ENCODE data around the gene RNF220.
"Not testable (repeated sequence)": the region's sequence is repeated elsewhere in the genome, so short reads cannot be mapped to it uniquely, and the experiment has no call there.

Gene RNF220

DNA sequence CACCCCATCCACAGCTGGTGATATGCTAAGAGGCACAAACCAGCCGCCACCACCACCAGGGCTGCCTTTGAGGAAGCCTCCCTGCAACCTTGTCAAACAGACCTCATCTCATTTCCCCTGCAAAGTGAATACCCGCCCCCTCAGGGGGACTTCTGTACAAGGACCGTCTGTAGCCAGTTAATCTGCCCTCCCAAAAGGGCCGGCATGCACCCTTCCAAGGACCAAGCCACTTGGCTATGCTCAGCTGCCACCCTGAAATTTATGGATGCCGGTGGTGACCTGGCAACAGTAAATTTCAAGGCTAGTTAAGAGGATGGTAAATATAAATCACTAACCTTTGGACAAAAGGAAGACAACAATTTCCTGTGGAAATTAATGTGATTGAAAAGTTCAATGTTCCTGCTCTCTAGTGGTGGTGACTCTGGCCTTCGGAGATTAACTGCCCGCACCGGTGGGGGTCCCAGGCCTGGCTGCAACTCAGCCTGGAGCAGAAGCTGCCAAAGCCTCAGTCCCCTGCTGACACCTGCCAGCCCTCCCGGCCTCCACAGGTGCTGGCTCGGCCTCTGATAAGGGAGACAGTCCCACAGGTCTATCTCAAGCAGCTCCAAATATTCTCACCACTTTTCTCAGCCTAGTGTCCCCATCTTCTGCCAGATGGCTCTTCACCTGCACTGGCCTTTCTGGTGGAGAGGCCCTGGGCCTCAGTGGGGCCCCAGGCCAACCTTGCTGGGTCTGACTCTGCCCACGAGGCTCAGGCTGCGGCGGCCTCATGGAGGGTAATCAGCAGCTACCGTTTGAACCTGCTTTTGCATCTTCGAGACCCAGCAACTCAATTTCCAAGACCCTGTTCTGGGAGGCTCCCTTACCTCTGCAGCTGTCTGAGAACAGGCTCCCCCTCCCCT is 257.0 kb downstream of the RNF220 start:
- peak; percentile 24 to 85 (median 70) for DNase-seq

- no peak for DNase-seq
Observed at GRCh38 chr1:44662683-44663030, 257.6 kb downstream of the RNF220 start.

GRCh38 chr1:44663417-44663816 is 258.4 kb downstream of the RNF220 start:
- DNase-seq, result no peak

DNA sequence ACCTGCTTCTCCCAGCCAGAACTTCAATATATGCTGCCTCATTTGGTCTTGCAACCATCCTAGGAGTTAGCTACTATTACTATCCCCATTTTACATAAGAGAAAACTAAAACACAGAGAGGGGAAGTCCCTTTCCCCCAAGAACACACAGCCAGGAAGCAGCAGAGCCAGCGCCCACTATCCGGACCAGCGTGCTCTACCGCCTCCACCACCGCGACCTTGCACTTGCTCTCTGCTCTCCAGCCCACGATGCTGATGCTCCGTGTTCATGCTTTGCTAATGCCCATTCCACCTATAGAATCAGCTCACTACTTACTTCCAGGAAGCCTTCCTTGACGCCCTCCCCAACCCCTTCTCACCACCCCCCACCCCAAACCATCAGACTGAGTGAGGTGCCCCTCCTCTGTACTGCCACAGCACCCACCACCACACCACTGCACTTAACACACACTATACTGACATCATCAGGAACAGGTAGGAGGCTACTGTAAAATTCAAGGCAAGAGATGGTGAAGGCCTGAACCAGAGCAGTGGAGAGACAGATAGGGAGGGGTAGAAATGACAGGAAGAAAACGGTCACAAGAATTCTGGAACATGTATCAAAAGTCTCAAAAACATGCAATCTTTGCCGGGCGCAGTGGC is 259.8 kb downstream of the RNF220 start:
- no peak for DNase-seq

DNA sequence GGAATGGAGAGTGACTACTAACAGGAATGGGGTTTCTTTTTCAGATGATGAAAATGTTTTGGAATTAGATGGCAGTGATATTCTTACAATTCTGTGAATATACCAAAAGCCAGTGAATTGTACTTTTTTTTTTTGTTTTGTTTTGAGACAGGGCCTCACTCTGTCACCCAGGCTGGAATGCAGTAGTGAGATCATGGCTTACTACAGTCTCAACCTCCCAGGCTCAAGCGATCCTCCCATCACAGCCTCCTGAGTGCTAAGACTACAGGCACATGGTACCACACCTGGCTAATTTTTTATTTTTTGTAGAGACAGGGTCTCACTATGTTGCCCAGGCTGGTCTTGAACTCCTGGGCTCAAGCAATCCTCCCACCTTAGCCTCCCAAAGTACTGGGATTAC is 261.7 kb downstream of the RNF220 start:
- DNase-seq, result not testable (repeated sequence)

GRCh38 chr1:44670751-44671640 is 265.9 kb downstream of the RNF220 start:
- no peak for DNase-seq

- DNase-seq, result no peak
Observed at GRCh38 chr1:44672254-44672955, 267.4 kb downstream of the RNF220 start.

DNA sequence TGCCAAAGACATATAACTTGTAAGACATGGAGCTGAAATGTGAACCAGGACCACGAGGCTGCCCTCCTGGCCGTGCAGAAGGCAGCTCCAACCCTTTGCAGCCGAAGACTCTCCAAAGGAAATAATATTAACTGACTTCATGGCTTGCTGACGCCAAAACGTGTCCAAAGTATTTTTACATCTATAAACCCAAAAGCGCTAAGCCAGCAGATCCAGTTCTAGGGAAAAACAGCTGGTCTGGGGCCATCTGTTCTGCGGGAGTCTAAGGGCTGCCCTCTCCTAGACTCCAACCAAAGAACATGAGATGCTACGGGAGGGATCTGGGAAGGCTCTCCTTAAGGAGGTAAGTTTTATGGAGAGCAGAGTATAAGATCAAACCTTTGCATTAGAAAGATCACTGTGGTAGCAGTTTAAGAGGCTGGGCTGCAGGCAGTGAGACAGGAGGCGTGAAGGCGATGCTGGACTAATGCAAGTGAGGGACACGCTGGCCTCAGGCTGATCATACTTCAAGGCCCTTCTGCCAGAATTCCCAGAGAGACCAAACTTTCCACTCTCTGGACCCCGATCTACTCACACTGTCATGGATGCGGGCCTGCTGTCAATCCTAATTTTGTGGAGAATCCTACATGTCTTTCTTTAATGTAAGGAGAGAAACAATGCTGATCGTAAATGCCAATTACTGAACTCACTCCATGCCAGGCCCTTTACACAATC is 268.1 kb downstream of the RNF220 start:
- DNase-seq, result no peak

DNA sequence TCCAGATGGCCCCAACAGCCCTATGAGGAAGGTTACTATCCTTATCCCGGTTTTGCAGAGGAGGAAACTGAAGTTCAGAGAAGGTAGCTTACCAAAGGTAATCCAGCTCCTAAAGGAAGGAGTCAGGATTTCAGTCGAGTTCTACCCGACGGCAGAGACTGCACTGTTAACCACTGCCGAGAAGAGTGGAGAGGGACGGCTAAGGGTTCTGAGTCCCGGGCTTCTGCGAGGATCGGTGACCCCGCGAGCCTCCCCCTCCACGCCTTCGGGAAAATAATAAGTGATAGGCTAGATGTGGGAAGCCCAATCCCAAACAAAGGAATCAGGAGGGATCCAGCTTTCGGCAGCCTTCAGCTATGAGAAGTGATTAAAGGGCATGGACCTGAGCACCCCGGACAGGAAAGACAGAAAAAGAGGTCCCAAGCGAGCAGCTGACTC is 268.6 kb downstream of the RNF220 start:
- no peak for DNase-seq

GRCh38 chr1:44674113-44675000 is 269.3 kb downstream of the RNF220 start, which contains the start of the genes ARMH1 and TMEM53:
Gene ARMH1, plus strand, starts transcription at chr1:44674714. Its CDS starts 14,984 bp downstream, at chr1:44689698.
Gene TMEM53, minus strand, starts transcription at chr1:44674481. Its CDS starts 90 bp downstream, at chr1:44674391.
- DNase-seq, result peak; percentile 98 to 99 (median 99)

GRCh38 chr1:44675186-44675585 is 270.1 kb downstream of the RNF220 start:
- no peak for DNase-seq

DNA sequence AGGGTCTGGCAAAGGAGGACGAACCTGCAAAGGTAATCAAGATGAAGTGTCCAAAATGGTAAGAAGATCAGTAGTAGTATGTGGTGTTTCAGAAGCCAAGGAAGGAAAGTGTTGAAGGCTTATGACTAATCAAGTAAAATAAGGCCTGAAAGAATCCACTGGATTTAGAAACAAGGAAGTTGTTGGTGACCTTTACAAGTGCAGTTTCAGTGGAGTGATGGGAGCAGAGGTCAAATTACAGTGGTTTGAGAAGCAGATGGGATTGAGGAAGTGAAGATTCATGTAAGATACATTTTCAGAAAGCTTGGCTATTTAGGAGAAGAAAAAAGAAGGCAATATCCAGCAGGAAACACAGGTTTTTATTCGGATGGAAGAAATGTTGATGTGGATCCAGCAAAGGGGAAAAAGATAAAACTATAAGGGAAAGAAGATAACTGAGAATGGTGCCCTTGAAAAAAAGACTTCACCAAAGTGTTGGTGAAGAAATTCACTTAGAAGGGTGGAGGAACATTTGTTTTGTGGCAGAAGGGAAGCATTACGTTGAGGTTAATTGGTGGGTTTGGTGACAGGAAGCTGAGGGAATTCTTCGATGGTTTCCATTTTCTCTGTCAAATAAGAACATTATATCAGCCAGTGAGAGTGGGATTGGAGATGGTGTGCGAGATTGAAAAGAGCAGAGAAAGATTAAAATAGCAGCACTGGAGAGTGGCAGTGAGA is 271.6 kb downstream of the RNF220 start:
- DNase-seq, result no peak

DNA sequence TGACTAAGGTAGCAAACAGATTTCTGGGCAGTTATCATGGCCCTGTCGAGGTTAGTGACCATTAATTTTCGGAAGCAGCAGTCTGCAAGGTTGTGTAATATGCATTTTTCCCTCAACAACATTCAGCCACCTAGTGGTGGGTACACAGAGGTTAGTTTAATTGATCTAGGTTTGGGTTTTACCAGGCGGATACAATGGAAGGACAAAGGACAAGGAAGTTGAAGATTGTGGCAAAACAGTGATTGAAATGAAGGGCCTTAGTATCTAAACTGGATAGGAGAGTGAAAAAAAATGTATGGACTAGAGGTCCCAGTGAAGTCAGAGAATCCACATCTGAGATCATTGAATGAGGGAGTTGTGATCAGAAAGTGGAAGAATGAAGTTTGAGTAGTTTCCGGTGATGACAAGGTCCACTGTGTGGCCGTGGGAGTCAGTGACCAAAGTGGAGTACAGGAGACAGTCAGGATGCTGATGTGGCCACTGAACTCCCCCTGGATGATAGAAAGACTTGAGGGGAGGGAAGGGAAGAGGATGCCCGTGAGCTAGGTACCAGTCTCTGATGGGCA is 272.2 kb downstream of the RNF220 start:
- DNase-seq, result peak; percentile 7 to 36 (median 10)

DNA sequence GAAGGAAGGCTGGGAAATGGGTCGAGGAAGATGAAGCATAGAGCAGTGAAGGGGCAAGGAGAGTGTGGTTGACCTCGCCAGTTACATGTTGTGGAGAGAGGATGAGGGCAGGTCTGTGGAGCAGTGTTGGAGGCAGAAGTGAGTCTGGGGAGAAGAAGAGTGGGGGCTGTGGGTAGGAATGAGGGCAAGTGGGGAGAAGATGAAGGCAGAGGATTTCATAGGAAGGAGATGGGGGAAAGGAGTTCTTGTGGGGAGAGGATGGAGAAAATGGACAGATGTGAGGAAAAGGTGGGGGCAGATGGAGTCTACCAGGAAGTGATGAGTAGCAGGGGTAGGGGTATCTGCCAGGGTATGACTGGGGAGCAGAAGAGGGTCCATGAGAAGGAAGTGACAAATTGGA is 273.1 kb downstream of the RNF220 start:
- no peak for DNase-seq

- DNase-seq, result no peak
Observed at GRCh38 chr1:44678626-44679025, 273.6 kb downstream of the RNF220 start.

DNA sequence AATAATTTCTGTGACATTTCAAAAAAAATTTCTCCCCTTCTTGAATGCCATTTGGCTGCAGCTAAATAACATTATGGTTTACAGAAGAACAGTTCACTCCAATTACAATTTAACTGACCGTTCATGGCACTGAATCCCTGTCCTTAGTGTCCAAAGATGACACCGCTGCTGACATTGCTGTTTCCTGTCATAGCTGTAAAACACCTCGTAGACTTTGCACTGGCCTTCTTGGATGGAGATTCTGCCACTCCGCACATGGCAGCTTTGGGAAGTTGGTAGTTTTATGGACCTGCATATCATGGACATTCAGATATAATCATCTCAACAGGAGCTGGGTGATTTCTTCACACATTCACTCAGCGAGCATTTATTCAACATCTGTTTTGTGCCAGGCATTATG is 274.4 kb downstream of the RNF220 start:
- DNase-seq, result no peak

DNA sequence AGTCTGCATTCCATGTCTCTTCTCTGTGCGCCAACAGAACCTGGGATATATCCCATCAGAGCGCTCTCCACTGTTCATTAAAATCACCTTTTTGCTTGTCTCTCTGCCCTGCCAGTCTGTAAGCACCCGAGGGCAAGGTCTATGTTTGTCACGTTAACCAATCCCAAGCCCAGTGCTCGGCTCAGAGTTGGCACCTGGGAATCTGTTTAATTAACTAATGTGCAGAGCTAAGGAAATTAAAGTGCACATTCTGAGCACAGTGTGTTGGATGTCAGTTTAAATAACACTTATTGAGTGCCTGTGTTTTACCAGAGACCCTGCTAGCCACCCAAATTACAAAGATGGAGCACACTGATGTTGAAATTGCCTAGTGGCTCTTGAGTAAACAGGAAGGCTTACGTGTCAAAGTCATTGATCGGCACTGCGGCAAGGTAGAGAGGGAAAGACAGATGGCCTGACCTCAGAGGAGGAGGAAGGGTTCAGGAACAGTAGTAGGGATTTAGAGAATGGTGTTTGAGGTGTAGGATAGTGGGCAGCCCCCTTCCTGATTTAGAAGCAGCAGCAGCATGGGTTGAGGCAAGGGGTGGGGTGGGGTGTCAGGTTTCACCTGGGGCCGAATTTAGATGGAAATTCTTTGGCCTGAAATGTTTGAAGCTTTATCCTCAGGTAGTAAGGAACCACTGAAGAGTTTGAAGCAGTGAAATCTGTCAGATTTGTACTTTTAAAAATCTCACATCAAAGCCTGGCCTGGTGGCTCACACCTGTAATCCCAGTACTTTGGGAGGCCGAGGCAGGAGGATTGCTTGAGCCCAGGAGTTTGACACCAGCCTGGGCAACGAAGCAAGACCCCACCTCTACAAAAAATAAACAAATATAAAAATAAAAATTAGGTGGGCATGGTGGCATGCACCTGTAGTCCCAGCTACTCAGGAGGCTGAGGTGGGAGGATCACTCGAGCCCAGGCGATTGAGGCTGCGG is 277.1 kb downstream of the RNF220 start:
- DNase-seq, result peak in 2 of 3 experiments; percentile 24 to 40

GRCh38 chr1:44682883-44683265 is 277.8 kb downstream of the RNF220 start:
- no peak for DNase-seq

All from NCI-H1417 (cell line).